GM18505 (cell line): Measurements from ENCODE around the gene DMD.

Experiments
- ATAC-seq: cut with Tn5 transposase; IDR thresholded peaks from one replicate; pipeline ENCODE4 v1.9.1; 2021; ENCODE audit not compliant: unreplicated experiment
- POLR2A ChIP-seq: IDR thresholded peaks from 4 replicates; pipeline ENCODE4 v1.6.1; 2011; ENCODE audit warnings: borderline replicate concordance; ENCODE audit not compliant: insufficient read depth, insufficient read length; ENCODE audit errors: extremely low read depth

The DMD gene

DNA sequence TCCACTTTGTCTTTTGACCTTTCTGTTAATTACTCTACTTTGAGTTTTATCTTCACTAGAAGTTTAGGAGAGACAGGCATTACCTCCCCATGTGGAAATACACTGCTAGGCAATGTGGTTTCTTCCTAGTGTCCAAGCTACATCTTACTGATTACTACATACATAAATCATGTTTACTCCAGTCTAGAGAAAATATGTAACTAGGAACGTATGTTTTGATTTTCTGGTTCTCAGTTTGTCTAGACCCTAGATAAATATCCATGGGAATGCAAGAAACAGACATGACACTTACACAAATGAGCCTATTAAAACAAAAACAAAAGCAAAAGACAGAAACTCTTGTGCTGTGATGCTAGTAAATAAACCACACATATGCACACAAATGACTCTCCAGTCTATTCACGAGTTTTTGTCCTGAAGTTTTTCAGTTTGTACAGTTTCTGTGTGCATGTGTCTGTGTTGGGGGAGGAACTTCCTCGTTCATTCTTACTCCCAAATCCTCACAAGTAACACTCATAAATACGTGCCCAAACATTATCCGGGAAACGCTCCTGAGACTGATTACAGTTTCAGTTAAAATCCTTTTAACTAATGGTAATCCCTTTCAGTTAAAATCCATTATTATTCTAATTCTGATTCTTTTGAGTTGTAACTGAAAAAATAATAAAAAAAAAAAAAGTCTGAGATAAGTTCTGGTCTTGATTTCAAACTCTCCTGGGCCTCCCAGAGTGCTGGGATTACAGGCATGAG lies 1856.0 kb downstream of the DMD start:
- TF ChIP-seq POLR2A, result no peak
- no peak for ATAC-seq

DNA sequence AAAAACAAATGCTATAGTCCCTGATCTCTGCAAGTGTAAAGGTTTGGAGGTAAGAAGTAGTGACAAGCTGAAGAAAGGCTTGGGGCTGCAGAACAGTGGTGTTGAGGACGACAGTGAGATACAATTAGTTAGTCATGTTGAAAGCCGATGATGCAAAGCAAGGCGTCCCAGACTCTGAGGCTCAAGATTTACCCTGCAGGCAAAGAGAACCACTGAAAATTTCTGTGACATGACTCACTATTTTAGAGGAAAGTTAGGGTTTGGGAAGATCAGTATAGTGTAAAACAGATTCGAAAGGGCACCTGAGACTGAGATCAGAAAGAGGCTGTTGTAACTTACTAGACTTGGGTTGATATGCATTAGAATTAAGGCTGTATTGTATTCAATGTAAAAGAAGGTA lies 1858.3 kb downstream of the DMD start:
- TF ChIP-seq POLR2A, result no peak
- ATAC-seq, result no peak

DNA sequence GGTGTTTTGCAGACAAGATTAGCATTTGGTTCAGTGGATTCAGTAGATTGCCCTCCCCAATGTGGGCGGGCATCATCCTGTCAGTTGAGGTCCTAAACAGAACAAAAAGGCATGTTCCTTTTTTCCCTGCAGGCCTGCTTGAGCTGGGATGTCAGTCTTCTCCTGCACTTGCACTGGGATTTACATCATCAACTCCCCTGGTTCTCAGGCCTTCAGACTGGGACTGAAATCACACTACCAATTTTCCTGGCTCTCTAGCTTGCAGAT lies 1860.6 kb downstream of the DMD start:
- no peak for TF ChIP-seq POLR2A
- ATAC-seq, result no peak

DNA sequence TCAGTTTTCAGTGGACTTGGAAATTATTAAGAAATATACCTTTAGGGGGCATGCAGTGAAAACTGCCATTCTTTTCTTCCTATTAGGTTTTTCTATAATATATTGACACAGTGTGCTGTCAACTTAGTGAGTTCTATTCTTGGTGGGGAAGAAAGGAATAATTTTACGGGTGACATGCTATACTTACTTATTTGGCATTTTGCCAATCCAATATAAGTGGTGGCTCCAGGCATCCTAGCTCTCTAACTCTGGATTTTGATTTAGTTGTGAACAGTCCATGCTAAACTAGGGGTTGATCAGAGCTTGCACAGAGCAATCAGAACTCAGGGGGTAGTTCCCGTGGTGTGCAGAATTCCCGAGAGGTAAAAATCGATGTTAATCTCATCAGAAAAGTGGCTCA lies 1861.8 kb downstream of the DMD start:
- TF ChIP-seq POLR2A, result no peak
- ATAC-seq, result no peak

DNA sequence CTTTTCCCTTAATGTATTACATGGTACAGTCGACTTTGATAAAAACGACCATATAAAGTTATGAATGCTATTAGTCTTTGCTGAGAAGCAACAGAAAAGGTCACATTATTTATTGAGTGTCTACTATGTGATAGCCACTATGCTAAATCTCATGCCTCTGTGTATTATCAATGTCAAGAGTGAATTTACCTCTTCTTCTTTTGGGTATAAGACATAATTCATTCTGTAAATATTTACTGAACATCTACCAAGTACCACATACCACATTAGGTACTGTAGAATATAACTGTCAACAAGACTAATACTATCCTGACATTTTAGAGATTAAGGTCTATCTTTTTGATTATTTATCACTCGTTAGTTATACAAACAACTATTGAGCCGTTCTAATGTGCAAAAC lies 1870.8 kb downstream of the DMD start:
- no peak for TF ChIP-seq POLR2A
- ATAC-seq, result no peak

DNA sequence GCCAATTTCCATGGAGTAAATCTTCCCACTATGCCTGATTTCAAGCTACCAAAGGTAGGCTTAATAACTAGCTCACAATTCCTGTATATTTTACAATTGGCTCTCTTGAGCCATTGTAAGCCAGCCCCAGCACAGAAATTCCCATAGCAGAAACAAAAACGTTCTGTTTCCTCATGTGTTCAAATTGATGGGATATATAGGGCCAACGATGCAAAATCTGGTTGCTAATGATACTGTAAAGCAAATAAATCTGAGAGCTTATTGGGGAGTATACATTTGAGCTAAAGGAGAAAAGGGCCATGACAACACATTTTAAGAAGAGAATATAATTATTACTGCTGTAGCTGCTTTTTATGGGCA lies 1872.4 kb downstream of the DMD start:
- no peak for TF ChIP-seq POLR2A
- no peak for ATAC-seq

DNA sequence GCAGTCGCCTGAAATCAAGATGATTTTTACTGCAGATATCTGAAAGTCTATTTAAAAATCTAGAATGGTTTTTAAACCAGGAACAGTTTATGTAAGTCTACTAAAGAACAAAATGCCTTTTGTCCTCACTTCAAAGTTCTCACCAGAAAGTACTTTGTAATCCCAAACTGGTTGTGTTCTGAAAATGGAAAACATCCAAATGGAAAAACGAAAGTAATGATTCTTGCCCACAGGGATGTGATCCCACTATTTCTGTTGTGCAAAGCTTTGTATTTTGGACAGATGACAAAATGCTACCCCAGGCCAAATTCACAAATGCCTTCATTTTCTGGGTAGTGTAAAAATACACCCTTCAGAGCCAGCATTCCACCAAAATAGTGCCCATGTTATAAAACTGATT lies 1874.0 kb downstream of the DMD start:
- no peak for TF ChIP-seq POLR2A
- ATAC-seq, result no peak

DNA sequence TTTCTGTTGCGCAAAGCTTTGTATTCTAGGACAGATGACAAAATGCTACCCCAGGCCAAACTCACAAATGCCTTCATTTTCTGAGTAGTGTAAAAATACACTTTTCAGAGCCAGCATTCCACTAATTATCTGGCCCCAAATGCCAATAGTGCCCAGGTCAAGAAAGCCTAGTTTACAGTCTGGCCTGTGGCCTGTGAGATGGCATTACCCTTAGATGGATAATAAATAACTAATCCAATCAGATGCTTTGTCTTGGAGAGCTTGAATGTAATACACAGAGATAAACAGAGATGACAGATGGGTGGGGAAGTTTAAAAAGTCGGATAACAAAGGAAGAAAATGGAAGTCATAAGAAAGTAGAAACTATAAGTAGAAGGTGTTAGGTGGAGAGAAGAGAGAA lies 1874.9 kb downstream of the DMD start:
- ATAC-seq, result no peak
- no peak for TF ChIP-seq POLR2A

DNA sequence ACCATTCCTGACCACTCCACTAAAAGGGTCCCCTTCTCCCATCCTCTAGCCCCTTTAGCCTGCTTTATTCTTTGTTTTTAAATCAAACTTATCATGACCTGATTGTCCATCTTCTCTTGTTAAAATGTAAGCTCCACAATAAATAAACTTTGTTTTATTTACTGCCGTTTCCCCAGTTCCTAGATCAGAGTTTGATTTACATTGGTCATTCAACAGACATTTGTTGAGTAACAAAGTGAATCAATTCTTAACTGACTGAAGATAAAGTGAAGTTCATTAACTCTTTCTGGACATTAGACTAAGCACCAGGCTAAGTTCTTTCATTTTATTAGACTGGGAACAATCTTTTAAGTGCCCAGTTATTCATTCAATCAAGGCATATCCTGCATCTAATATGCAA lies 1876.4 kb downstream of the DMD start:
- TF ChIP-seq POLR2A, result no peak
- no peak for ATAC-seq

DNA sequence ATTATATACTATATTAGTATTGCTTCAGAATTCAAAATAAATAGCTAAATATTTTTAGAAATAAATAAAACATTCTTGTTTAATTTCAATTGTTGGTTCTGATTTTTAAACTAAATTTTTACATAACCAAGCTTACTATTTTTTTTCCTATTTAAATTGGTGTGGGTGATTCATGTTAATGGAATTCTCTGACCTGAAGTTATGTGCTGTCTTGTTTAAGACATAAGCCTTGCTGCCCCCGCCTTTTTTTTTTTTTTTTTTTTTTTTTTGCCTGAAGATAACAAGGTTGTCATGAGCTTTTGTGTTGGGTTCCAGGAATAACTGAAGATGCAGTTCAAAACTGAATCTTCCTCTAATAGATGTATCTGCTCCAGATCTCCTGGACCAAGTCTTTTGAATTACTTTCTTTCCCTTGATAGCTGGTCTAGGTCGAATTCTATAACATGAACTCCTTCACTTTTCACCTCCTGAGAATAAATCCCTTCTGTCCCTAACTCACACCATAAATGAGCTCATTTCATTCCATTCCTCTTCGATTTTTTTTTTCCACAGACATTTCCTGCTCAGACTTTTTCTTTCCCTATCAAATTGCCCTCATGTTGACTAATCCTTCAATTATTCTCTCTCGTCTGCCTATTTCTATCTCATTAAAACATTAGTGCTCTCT lies 1878.1 kb downstream of the DMD start:
- no peak for TF ChIP-seq POLR2A

DNA sequence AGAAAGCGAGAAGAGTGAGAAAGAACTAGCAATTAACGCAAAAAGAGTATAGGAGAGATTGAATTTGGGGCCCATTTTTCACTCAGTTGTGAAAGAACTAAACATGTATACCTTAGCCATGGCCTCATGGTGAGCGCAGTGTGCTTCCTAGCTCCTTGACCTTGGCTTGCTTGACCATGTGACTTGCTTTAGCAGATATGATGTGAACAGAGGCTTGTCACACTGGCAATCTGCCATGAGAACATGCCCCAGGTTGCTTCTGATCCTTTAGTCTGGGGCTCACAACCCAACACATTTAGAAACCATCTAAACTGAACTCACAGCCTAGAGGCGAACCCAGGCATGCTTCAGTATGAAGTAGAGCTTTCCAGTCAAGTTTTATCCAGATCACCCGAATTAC lies 1879.4 kb downstream of the DMD start:
- TF ChIP-seq POLR2A, result no peak
- no peak for ATAC-seq

More for the DNA sequence above, 1878.1 kb downstream of the DMD start:
- no peak for ATAC-seq

DNA sequence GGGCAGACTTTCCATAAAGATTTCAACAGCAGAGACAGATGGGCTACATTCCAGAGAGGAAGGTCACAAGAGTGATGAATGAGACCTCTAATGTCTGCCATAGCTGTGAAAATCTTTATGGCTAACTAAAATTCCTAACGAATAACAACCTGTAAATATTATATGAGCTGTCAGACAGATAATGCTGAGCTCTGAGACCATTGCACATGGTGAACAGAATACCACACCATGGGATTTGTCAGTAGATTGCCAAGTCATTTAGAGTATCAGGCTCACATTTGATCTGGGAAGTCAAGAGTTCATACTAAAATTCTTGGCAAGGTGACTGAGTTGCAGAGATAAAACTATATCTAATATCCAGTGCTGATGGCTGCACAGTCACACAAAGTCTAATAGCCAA lies 1880.3 kb downstream of the DMD start:
- no peak for ATAC-seq
- no peak for TF ChIP-seq POLR2A

DNA sequence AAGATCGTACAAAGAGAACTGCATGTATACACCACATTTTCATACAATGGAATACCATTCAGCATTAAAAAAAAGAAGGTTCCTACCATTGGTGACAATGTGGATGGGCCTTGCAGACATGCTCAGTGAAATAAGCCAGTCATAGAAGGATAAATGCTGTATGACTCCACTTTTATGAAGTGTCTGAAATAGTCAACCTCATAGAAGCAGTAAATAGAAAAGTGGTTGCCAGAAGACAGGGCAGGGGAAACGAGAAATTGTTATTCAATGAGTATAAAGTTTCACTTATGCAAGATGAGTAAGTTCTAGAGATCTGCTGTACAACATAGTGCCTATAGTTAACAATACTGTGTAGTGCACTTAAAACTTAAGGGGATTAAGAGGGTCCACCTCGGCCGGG lies 1882.1 kb downstream of the DMD start:
- no peak for TF ChIP-seq POLR2A
- no peak for ATAC-seq

DNA sequence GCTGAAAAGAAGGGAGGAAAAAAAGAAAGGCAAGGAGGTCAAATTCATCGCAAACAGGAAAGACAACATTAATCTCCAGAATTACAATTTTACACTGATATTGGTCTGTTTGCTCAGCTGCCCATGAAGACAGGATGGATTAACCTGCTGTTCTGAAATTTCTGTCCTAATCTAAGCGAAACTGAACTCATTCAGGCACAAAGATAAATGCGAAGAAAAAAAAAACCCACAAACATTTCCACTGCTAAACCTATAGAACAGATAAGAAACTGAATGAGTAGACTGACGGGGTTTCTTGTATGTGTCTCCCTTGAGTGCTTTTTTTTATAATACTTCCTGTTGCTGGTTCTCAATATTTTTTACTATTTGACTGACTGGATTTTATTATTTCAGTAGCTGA lies 1887.7 kb downstream of the DMD start:
- TF ChIP-seq POLR2A, result no peak
- ATAC-seq, result peak; percentile 96

DNA sequence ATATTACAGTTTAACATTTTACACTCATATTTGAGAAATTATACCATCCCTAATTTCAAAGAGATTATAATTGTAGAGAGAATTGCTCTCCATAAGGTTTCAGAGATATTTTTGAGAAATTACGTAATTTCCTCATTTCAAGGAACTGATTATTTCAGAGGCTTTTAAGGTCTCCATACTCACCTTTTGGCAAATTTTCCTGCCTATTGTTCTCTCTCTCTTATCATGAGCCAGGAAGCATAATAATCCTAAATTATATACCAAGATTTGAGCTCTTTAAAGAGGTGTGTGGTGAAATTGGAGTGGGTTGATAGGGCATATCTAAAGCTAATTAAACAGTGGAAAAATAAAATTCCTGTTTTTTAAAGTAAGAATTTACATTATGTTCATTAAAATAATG lies 1890.6 kb downstream of the DMD start:
- no peak for ATAC-seq
- no peak for TF ChIP-seq POLR2A
